GM23338 (cell line): Measurements from ENCODE around the gene ZP3. TPM values are rescaled to one million over a fixed set of nuclear protein-coding genes. Genes with fewer than 3 reads are reported as not detected.
"Not testable (repeated sequence)": the region's sequence is repeated elsewhere in the genome, so short reads cannot be mapped to it uniquely, and the experiment has no call there.

Experiments
- ATAC-seq: fragments of 200-7000 bp; cut with Tn5 transposase; 3 replicates; pipeline ENCODE4 v1.9.1; 2020
- DNase-seq: peaks from one replicate; pipeline ENCODE4 v3.0.0-alpha.2; 2015; ENCODE audit warnings: low spot score
- H2AFZ ChIP-seq: fragments of 200-600 bp; sonication (generic); 2 replicates; pipeline ENCODE4 v1.8.0; 2016; ENCODE audit warnings: antibody characterized with exemption, mild to moderate bottlenecking, moderate library complexity
- H3F3A ChIP-seq: fragments of 200-600 bp; sonication (generic); replicated peaks from 2 replicates; pipeline ENCODE4 v1.8.0; 2017; ENCODE audit warnings: antibody characterized with exemption, mixed run types, low read depth
- H3K27ac ChIP-seq: fragments of 200-600 bp; sonication (generic); 2 replicates; pipeline ENCODE4 v1.6.1; 2016; ENCODE audit warnings: low read depth
- H3K27me3 ChIP-seq: fragments of 200-600 bp; sonication (generic); 2 replicates; pipeline ENCODE4 v1.8.0; 2016; ENCODE audit warnings: mild to moderate bottlenecking, mixed run types, moderate library complexity; ENCODE audit not compliant: insufficient read depth
- H3K36me3 ChIP-seq: fragments of 200-600 bp; sonication (generic); 2 replicates; pipeline ENCODE4 v1.8.0; 2016; ENCODE audit warnings: mild to moderate bottlenecking; ENCODE audit not compliant: insufficient read depth
- H3K4me1 ChIP-seq: fragments of 200-600 bp; sonication (generic); 2 replicates; pipeline ENCODE4 v1.8.0; 2016; ENCODE audit warnings: mild to moderate bottlenecking, moderate library complexity; ENCODE audit not compliant: insufficient read depth
- H3K4me2 ChIP-seq: fragments of 200-600 bp; sonication (generic); 2 replicates; pipeline ENCODE4 v1.7.1; 2017; ENCODE audit warnings: mixed run types
- H3K4me3 ChIP-seq: fragments of 200-600 bp; sonication (generic); 2 replicates; pipeline ENCODE4 v1.6.1; 2016; ENCODE audit warnings: mixed run types
- H3K79me2 ChIP-seq: fragments of 200-600 bp; sonication (generic); replicated peaks from 2 replicates; pipeline ENCODE4 v1.8.0; 2017; ENCODE audit warnings: mild to moderate bottlenecking; ENCODE audit not compliant: insufficient read depth
- H3K9me2 ChIP-seq: fragments of 200-600 bp; sonication (generic); 2 replicates; pipeline ENCODE4 v1.8.0; 2017; ENCODE audit not compliant: insufficient read depth
- H4K20me1 ChIP-seq: fragments of 200-600 bp; sonication (generic); replicated peaks from 2 replicates; pipeline ENCODE4 v1.8.0; 2017; ENCODE audit warnings: mild to moderate bottlenecking; ENCODE audit not compliant: insufficient read depth
- H3K27ac Mint-ChIP-seq: 2 replicates; pipeline ENCODE4 v1.8.0; 2020; ENCODE audit warnings: inconsistent platforms, mild to moderate bottlenecking, moderate library complexity, mixed read lengths
- H3K27me3 Mint-ChIP-seq: 3 replicates; pipeline ENCODE4 v1.8.0; 2022; ENCODE audit warnings: low read depth, mild to moderate bottlenecking, moderate library complexity, mixed read lengths, inconsistent platforms; ENCODE audit not compliant: insufficient read depth, poor library complexity
- H3K36me3 Mint-ChIP-seq: 3 replicates; pipeline ENCODE4 v1.8.0; 2021; ENCODE audit warnings: low read depth, mild to moderate bottlenecking, inconsistent platforms, moderate library complexity, mixed read lengths
- H3K4me1 Mint-ChIP-seq: 3 replicates; pipeline ENCODE4 v1.8.0; 2020; ENCODE audit warnings: mild to moderate bottlenecking, inconsistent platforms, mixed read lengths
- H3K4me3 Mint-ChIP-seq: 3 replicates; pipeline ENCODE4 v1.8.0; 2021; ENCODE audit warnings: moderate library complexity, mild to moderate bottlenecking, inconsistent platforms, mixed read lengths
- H3K9me3 Mint-ChIP-seq: 3 replicates; pipeline ENCODE4 v1.8.0; 2020; ENCODE audit warnings: moderate library complexity, mild to moderate bottlenecking, inconsistent platforms, mixed read lengths
- REST ChIP-seq: IDR thresholded peaks from one replicate; pipeline ENCODE4 v1.6.1; 2018; ENCODE audit warnings: antibody characterized with exemption; ENCODE audit not compliant: unreplicated experiment
- polyA plus RNA-seq: library from polyadenylated mRNA; unstranded; fragments of >200 nt; fragmentation: Nextera tagmentation; extraction: Ambion mirVana; gene quantifications from 2 replicates; pipeline ENCODE4 v1.2.1, GENCODE V29; 2016
- total RNA-seq: library from RNA; depleted of rRNA; stranded (reverse); fragments of >200 nt; shearing (Covaris generic); gene quantifications from 2 replicates; pipeline ENCODE4 v1.2.3, GENCODE V29; 2014
- TF ChIP-seq, protein P1 (sequence below), 2 experiments: fragments of 200-600 bp in 1 of 2; sonication (generic) in 1 of 2; conservative IDR thresholded peaks; 2 replicates each; pipeline versions ENCODE4 v1.5.1 to v1.6.1; 2016 to 2017; ENCODE audit warnings: antibody characterized with exemption in 2 of 2, low read depth in 2 of 2, mild to moderate bottlenecking in 2 of 2, moderate library complexity in 1 of 2

The ZP3 gene
- total and polyA plus RNA-seq, 2 experiments from 2014 or later: 5.1 to 9.6 TPM

- TF ChIP-seq REST: no peak
Observed at GRCh38 chr7:76430836-76431235, 6.1 kb downstream of the ZP3 start (continued).

DNA sequence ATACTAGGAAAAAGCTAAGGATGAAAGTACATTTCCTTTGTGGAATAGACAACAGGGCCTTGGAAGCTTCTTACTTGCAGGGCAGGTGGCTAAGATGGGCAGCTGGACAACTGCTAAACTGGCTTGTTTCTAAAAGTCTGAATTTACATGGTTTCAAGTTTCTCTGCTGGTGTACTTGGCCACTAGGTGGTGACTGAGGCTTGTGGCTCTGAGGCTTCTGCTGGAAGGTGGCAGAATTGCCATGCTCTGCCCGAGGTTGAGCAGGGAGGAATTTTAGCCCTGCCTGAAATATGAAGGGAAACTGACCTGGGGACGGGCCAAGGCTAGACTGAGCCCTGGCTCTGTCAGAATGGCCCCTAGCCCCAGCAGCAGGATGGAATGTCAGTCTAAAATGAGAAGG is 13.1 kb downstream of the ZP3 start:
- H4K20me1 ChIP-seq, H3K4me1 Mint-ChIP-seq, H3K36me3 ChIP-seq, H3K27ac Mint-ChIP-seq, H3K9me2 ChIP-seq, H3K27ac ChIP-seq, H3K4me1 ChIP-seq, H3K27me3 ChIP-seq, H3K79me2 ChIP-seq, H3K36me3 Mint-ChIP-seq, H2AFZ ChIP-seq, H3K4me3 ChIP-seq, H3F3A ChIP-seq, H3K9me3 Mint-ChIP-seq, H3K4me2 ChIP-seq, H3K27me3 Mint-ChIP-seq, H3K4me3 Mint-ChIP-seq: not testable (repeated sequence)
- TF ChIP-seq, protein P1, sequence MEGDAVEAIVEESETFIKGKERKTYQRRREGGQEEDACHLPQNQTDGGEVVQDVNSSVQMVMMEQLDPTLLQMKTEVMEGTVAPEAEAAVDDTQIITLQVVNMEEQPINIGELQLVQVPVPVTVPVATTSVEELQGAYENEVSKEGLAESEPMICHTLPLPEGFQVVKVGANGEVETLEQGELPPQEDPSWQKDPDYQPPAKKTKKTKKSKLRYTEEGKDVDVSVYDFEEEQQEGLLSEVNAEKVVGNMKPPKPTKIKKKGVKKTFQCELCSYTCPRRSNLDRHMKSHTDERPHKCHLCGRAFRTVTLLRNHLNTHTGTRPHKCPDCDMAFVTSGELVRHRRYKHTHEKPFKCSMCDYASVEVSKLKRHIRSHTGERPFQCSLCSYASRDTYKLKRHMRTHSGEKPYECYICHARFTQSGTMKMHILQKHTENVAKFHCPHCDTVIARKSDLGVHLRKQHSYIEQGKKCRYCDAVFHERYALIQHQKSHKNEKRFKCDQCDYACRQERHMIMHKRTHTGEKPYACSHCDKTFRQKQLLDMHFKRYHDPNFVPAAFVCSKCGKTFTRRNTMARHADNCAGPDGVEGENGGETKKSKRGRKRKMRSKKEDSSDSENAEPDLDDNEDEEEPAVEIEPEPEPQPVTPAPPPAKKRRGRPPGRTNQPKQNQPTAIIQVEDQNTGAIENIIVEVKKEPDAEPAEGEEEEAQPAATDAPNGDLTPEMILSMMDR (conservative IDR thresholded peaks at IDR 0.05; ENCODE audit: low read depth in 2 of 2): peak; percentile 63 to 78
- DNase-seq (peak; percentile 89), ATAC-seq (peak; percentile 92)

DNA sequence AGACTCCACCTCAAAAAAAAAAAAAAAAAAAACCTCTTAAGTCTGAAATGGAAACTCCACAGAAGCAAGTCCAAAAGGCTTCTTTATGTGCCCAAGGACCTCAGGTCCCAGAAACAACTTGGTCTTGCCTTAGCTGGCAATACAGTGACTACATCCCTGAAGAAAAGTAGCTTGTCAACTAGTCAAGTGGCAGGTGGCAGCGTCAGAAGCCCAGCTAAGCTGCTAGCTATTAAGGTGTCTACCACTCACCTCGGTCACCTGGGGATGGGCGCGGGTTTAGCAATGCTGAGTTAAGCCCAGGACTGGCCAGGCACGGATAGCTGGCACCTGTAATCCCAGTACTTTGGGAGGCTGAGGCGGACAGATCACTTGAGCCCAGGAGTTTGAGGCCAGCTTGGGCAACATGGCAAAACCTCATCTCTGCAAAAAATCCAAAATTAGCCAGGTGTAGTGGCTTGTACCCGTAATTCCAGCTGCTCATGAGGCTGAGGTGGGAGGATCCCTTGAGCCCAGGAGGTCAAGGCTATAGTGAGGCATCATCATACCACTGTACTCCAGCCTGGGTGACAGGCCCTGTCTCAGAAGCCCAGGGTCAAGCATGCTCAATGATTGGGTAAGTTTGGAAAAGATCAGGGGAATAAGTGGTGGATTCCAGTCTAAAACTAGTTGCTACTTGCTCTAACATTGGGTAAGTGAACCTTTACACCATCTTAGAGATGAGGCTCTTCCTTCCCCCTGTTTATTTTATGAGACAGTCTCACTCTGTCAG is 14.6 kb downstream of the ZP3 start:
- DNase-seq, H2AFZ ChIP-seq, H3K4me3 Mint-ChIP-seq, H3K27me3 Mint-ChIP-seq, H3K4me1 ChIP-seq, H3K4me3 ChIP-seq, H3F3A ChIP-seq, H3K79me2 ChIP-seq, H3K4me2 ChIP-seq, H3K27me3 ChIP-seq, H4K20me1 ChIP-seq, H3K9me3 Mint-ChIP-seq, H3K36me3 Mint-ChIP-seq, H3K9me2 ChIP-seq, H3K27ac ChIP-seq, ATAC-seq, H3K4me1 Mint-ChIP-seq, H3K27ac Mint-ChIP-seq, H3K36me3 ChIP-seq: not testable (repeated sequence)

GRCh38 chr7:76440404-76440803 is 15.7 kb downstream of the ZP3 start:
- H3K4me3 Mint-ChIP-seq, H3K4me2 ChIP-seq, H3K27ac ChIP-seq, H3F3A ChIP-seq, H4K20me1 ChIP-seq, H3K36me3 ChIP-seq, DNase-seq, H3K36me3 Mint-ChIP-seq, H3K9me3 Mint-ChIP-seq, H3K9me2 ChIP-seq, H3K79me2 ChIP-seq, H2AFZ ChIP-seq, H3K27me3 Mint-ChIP-seq, ATAC-seq, H3K4me1 Mint-ChIP-seq, H3K4me1 ChIP-seq, H3K27ac Mint-ChIP-seq, H3K4me3 ChIP-seq, H3K27me3 ChIP-seq: not testable (repeated sequence)

GRCh38 chr7:76441792-76442191 is 17.0 kb downstream of the ZP3 start:
- H3K36me3 ChIP-seq, H3K4me1 ChIP-seq, H3K27ac ChIP-seq, H3F3A ChIP-seq, H3K4me2 ChIP-seq, H3K4me1 Mint-ChIP-seq, H3K27me3 Mint-ChIP-seq, H3K4me3 Mint-ChIP-seq, H3K4me3 ChIP-seq, H4K20me1 ChIP-seq, H3K27me3 ChIP-seq, H3K9me3 Mint-ChIP-seq, H2AFZ ChIP-seq, H3K27ac Mint-ChIP-seq, H3K9me2 ChIP-seq, H3K79me2 ChIP-seq, H3K36me3 Mint-ChIP-seq, DNase-seq: not testable (repeated sequence)
- ATAC-seq: peak; percentile 70
